KMS-11 (cell line): ENCODE measurements around the gene HAGHL.

Experiments used
- H2AFZ ChIP-seq: fragments of 200-600 bp; sonication (generic); 2 replicates; pipeline ENCODE4 v1.6.1; 2016; ENCODE audit warnings: antibody characterized with exemption, mixed run types, low read depth
- H3K27ac ChIP-seq: fragments of 200-600 bp; sonication (generic); 2 replicates; pipeline ENCODE4 v1.6.1; 2016; ENCODE audit warnings: mild to moderate bottlenecking, mixed run types
- H3K27me3 ChIP-seq: fragments of 200-600 bp; sonication (generic); 2 replicates; pipeline ENCODE4 v1.6.1; 2017; ENCODE audit warnings: mild to moderate bottlenecking, low read depth, mixed run types, moderate library complexity; ENCODE audit not compliant: insufficient read depth
- H3K36me3 ChIP-seq: fragments of 200-600 bp; sonication (generic); 2 replicates; pipeline ENCODE4 v1.6.1; 2017; ENCODE audit warnings: mild to moderate bottlenecking, mixed run types; ENCODE audit not compliant: insufficient read depth
- H3K4me1 ChIP-seq: fragments of 200-600 bp; sonication (generic); 2 replicates; pipeline ENCODE4 v1.6.1; 2016; ENCODE audit warnings: mild to moderate bottlenecking, low read depth, mixed run types; ENCODE audit not compliant: poor library complexity, severe bottlenecking
- H3K4me2 ChIP-seq: fragments of 200-600 bp; sonication (generic); 2 replicates; pipeline ENCODE4 v1.7.0; 2016; ENCODE audit warnings: mild to moderate bottlenecking, mixed run types
- H3K4me3 ChIP-seq: fragments of 200-600 bp; sonication (generic); IDR thresholded peaks from 2 replicates; pipeline ENCODE4 v1.6.1; 2017; ENCODE audit warnings: low read depth, low read length, mixed read lengths; ENCODE audit not compliant: insufficient read depth
- H3K79me2 ChIP-seq: fragments of 200-600 bp; sonication (generic); 2 replicates; pipeline ENCODE4 v1.6.1; 2016; ENCODE audit warnings: low read depth, mixed run types; ENCODE audit not compliant: insufficient read depth
- H3K9ac ChIP-seq: fragments of 200-600 bp; sonication (generic); 2 replicates; pipeline ENCODE4 v1.6.1; 2016; ENCODE audit warnings: mild to moderate bottlenecking, mixed run types
- H4K20me1 ChIP-seq: fragments of 200-600 bp; sonication (generic); 2 replicates; pipeline ENCODE4 v1.6.1; 2016; ENCODE audit warnings: mild to moderate bottlenecking, mixed run types; ENCODE audit not compliant: insufficient read depth
- TF ChIP-seq, protein P1 (sequence below): fragments of 200-600 bp; sonication (generic); conservative IDR thresholded peaks from 2 replicates; pipeline ENCODE4 v1.6.1; 2017; ENCODE audit warnings: low read depth, mild to moderate bottlenecking, antibody characterized with exemption, low read length, moderate library complexity, mixed read lengths

Gene HAGHL

DNA sequence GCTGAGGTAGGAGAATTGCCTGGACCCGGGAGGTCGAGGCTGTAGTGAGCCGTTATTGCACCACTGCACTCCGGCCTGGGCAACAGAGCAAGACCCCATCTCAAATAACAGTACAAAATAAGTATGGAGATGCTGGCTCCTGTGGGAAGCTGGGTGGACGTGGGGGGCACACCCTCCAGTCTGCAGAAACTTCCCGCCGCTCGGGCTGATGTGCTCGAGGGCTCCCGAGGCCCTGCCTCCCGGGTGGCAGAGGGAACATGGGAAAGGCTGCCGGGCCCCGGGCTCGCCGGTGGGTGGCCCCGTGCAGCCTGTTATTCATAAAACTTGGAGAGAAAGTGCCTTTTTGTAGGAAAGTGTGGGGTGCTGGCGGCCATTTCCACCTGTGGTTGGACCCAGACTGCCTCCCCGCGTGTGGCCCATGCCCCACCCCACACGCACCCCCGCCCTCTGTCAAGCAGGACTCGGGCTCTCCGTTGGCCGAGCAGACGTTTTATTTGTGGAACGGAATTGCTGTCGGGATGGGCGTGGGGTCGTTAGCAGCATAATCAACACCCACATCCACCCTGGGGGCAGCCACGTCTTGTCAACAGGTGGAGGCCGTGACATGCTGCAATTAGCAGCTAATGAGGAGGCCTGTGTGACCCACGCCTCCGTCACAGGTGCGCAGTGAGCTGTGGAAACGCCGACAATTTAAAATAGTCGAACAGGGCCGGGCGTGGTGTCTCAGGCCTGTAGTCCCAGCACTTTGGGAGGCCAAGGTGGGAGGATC lies 21.3 kb downstream of the HAGHL start:
- TF ChIP-seq, protein P1, sequence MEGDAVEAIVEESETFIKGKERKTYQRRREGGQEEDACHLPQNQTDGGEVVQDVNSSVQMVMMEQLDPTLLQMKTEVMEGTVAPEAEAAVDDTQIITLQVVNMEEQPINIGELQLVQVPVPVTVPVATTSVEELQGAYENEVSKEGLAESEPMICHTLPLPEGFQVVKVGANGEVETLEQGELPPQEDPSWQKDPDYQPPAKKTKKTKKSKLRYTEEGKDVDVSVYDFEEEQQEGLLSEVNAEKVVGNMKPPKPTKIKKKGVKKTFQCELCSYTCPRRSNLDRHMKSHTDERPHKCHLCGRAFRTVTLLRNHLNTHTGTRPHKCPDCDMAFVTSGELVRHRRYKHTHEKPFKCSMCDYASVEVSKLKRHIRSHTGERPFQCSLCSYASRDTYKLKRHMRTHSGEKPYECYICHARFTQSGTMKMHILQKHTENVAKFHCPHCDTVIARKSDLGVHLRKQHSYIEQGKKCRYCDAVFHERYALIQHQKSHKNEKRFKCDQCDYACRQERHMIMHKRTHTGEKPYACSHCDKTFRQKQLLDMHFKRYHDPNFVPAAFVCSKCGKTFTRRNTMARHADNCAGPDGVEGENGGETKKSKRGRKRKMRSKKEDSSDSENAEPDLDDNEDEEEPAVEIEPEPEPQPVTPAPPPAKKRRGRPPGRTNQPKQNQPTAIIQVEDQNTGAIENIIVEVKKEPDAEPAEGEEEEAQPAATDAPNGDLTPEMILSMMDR = no peak
- no peak overlapping the region for H3K27ac ChIP-seq
- no peak overlapping the region for H3K4me2 ChIP-seq
- no peaks in the 10 kb centered on the region for H4K20me1 ChIP-seq
- H3K9ac ChIP-seq = no peak overlapping the region
- peaks cover 97% of the 10 kb centered on the region for H3K27me3 ChIP-seq
- H3K36me3 ChIP-seq = no peaks in the 10 kb centered on the region
- no peaks in the 10 kb centered on the region for H3K79me2 ChIP-seq
- H3K4me3 ChIP-seq = no peak overlapping the region
- H3K4me1 ChIP-seq = no peaks in the 10 kb centered on the region
- no peak overlapping the region for H2AFZ ChIP-seq

DNA sequence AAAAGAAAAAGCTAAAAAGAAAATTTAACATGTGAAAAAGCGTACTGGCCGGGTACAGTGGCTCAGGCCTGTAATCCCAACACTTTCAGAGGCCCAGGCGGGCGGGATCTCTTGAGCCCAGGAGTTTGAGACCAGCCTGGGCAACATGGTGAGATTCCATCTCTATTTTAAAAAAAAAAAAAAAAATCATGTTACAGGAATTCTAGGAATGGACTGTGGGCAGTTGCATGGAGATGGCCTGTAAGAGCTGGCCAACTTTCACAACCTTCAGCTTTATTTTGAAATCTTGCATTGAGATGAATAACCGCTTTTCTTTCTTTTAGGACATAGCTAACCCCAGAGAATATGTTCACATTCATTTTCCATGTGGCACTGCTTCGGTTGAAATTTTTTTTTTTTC lies 22.1 kb downstream of the HAGHL start:
- TF ChIP-seq, protein P1 = no peak
- H3K36me3 ChIP-seq = no peaks in the 10 kb centered on the region
- no peak overlapping the region for H2AFZ ChIP-seq
- no peak overlapping the region for H3K27ac ChIP-seq
- H3K4me3 ChIP-seq = no peak overlapping the region
- H3K27me3 ChIP-seq = peaks cover 97% of the 10 kb centered on the region
- H3K4me2 ChIP-seq = no peak overlapping the region
- H3K79me2 ChIP-seq = no peaks in the 10 kb centered on the region
- no peak overlapping the region for H3K9ac ChIP-seq
- H3K4me1 ChIP-seq = no peaks in the 10 kb centered on the region
- no peaks in the 10 kb centered on the region for H4K20me1 ChIP-seq

DNA sequence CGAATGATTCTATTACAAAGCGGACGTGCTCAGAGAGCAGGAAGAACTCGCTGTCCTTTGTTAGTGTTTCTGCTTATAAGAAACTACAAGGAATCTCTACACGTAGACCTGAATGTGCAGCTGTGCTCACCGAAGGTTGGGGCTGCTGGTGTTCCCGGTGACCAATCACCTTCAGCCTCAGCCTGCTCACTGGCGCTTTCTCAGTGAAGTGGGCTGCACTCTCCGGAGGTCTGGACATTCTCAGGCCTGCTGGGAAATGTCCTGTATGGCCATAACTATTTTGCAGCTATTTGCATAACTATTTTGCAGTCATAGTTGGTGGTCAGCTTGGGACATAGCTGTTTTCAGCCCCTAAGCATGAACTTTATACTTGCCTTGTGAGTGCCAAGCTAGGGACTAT lies 23.6 kb downstream of the HAGHL start:
- Histone ChIP-seq H3K4me2 (no peak overlapping the region), H3K27me3 (peaks cover 97% of the 10 kb centered on the region), H3K27ac (no peak overlapping the region), H3K36me3 (no peaks in the 10 kb centered on the region), H3K4me3 (no peak overlapping the region), H3K4me1 (no peaks in the 10 kb centered on the region), H4K20me1 (no peaks in the 10 kb centered on the region), H3K9ac (no peak overlapping the region), H2AFZ (no peak overlapping the region), H3K79me2 (no peaks in the 10 kb centered on the region)
- TF ChIP-seq, protein P1 = no peak

DNA sequence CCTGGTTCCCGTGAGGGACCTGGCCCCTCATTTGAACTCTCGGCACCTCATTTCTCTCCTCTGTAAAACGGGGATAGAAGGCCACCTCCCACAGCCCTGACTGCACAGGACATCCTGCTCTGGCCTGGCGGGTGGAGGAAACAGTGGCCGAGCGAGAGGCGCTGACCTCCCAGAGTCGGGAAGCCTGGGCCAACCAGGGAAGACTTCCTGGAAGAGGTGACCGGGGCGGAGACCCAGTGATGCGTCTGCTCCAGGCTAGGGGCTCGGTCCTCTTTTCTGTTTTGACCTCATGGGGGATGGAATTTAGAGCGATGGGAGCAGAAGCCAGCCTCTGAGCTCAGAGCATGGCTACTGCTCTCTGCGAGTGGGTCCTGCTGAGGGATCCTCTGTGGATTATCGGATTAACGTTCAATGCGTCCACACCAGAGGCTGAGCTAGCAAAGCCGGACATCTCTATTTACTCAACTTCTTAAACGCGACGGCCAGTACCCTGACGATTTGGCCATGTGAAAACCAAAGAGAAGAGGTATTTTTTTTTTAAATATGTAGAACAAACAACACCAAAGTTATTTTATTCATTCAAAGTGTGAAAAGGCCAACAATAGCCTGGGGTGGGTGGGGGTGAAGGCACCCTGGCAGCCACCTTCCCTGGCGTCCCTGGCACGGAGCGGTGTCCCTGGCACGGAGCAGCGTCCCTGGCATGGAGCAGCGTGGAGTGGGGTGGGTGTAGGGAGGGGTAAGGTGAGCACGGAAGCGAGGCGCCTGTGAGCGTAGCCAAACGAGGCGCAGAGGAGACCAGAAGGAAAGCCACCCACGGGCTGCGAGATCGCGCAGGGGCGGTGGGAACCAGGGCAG lies 24.5 kb downstream of the HAGHL start:
- Histone ChIP-seq H3K4me3 (no peak overlapping the region), H3K9ac (no peak overlapping the region), H3K36me3 (no peaks in the 10 kb centered on the region), H2AFZ (no peak overlapping the region), H3K27me3 (peaks cover 100% of the 10 kb centered on the region), H3K4me1 (no peaks in the 10 kb centered on the region), H3K27ac (no peak overlapping the region), H4K20me1 (no peaks in the 10 kb centered on the region), H3K4me2 (no peak overlapping the region), H3K79me2 (no peaks in the 10 kb centered on the region)
- TF ChIP-seq, protein P1 = no peak
